Fibroblast of lung (primary cell): ENCODE measurements around the gene DNAH17.

Experiments
- EZH2 ChIP-seq: IDR thresholded peaks from 2 replicates; pipeline ENCODE4 v1.5.1; 2012; ENCODE audit warnings: low read length, control low read depth, mild to moderate bottlenecking; ENCODE audit errors: missing control alignments
- TF ChIP-seq, protein P1 (sequence below), 2 donors: IDR thresholded peaks in 1 of 2; conservative IDR thresholded peaks in 1 of 2; 1 replicate in 1 of 2; 2 replicates in 1 of 2; pipeline ENCODE4 v1.5.1; 2011 to 2012; ENCODE audit warnings: low read length in 2 of 2, control low read depth in 1 of 2, inconsistent platforms in 1 of 2, low read depth in 1 of 2, mild to moderate bottlenecking in 1 of 2

- TF ChIP-seq, protein P1, sequence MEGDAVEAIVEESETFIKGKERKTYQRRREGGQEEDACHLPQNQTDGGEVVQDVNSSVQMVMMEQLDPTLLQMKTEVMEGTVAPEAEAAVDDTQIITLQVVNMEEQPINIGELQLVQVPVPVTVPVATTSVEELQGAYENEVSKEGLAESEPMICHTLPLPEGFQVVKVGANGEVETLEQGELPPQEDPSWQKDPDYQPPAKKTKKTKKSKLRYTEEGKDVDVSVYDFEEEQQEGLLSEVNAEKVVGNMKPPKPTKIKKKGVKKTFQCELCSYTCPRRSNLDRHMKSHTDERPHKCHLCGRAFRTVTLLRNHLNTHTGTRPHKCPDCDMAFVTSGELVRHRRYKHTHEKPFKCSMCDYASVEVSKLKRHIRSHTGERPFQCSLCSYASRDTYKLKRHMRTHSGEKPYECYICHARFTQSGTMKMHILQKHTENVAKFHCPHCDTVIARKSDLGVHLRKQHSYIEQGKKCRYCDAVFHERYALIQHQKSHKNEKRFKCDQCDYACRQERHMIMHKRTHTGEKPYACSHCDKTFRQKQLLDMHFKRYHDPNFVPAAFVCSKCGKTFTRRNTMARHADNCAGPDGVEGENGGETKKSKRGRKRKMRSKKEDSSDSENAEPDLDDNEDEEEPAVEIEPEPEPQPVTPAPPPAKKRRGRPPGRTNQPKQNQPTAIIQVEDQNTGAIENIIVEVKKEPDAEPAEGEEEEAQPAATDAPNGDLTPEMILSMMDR (conservative IDR thresholded peaks at IDR 0.05 in 1 of 2, IDR thresholded peaks at IDR 0.05 in 1 of 2; ENCODE audit: low read depth in 1 of 2, low read length in 2 of 2), result no peak
- no peak for TF ChIP-seq EZH2
Observed at GRCh38 chr17:78375401-78376151, 201.6 kb downstream of the DNAH17 start.
